Measurements from ENCODE around the gene SCFD2.

SCFD2 gene

GRCh38 chr4:52824603-52825459 lies 541.0 kb downstream of the SCFD2 start:
- no peak for DNase-seq (ENCODE audit: low spot score)

GRCh38 chr4:52824270-52824602 lies 541.6 kb downstream of the SCFD2 start:
- no peak for DNase-seq (ENCODE audit: low spot score)

GRCh38 chr4:52823702-52824092 lies 542.2 kb downstream of the SCFD2 start:
- DNase-seq (ENCODE audit: low spot score): no peak
